Ishikawa (cell line): Measurements from ENCODE around the gene FAM174A.

Experiments
- CEBPB ChIP-seq: IDR thresholded peaks from 2 replicates; pipeline ENCODE4 v1.6.1; 2012
- CREB1 ChIP-seq: IDR thresholded peaks from 2 replicates; pipeline ENCODE4 v1.6.1; 2012; ENCODE audit warnings: low read depth
- EGR1 ChIP-seq: IDR thresholded peaks from 2 replicates; pipeline ENCODE4 v1.6.1; 2012
- EP300 ChIP-seq: IDR thresholded peaks from 2 replicates; pipeline ENCODE4 v1.6.1; 2012; ENCODE audit warnings: borderline replicate concordance
- FOXM1 ChIP-seq: IDR thresholded peaks from 2 replicates; pipeline ENCODE4 v1.6.1; 2012; ENCODE audit warnings: low read depth, borderline replicate concordance
- MAX ChIP-seq: IDR thresholded peaks from 2 replicates; pipeline ENCODE4 v1.6.1; 2012
- NFIC ChIP-seq: IDR thresholded peaks from 2 replicates; pipeline ENCODE4 v1.6.1; 2012
- RAD21 ChIP-seq: IDR thresholded peaks from 2 replicates; pipeline ENCODE4 v1.6.1; 2012; ENCODE audit warnings: low read depth
- TAF1 ChIP-seq: IDR thresholded peaks from 2 replicates; pipeline ENCODE4 v1.6.1; 2012; ENCODE audit warnings: low read depth, mild to moderate bottlenecking
- TCF12 ChIP-seq: IDR thresholded peaks from 2 replicates; pipeline ENCODE4 v1.6.1; 2012; ENCODE audit warnings: low read depth
- TEAD4 ChIP-seq: IDR thresholded peaks from 2 replicates; pipeline ENCODE4 v1.6.1; 2012
- YY1 ChIP-seq: IDR thresholded peaks from 2 replicates; pipeline ENCODE4 v1.6.1; 2012; ENCODE audit warnings: low read depth
- ZBTB7A ChIP-seq: IDR thresholded peaks from 2 replicates; pipeline ENCODE4 v1.6.1; 2012; ENCODE audit warnings: low read depth
- TF ChIP-seq, protein P1 (sequence below): IDR thresholded peaks from 2 replicates; pipeline ENCODE4 v1.6.1; 2012
- TF ChIP-seq, protein P2 (sequence below): IDR thresholded peaks from 2 replicates; pipeline ENCODE4 v1.6.1; 2012; ENCODE audit warnings: low read depth, mild to moderate bottlenecking

FAM174A gene

DNA sequence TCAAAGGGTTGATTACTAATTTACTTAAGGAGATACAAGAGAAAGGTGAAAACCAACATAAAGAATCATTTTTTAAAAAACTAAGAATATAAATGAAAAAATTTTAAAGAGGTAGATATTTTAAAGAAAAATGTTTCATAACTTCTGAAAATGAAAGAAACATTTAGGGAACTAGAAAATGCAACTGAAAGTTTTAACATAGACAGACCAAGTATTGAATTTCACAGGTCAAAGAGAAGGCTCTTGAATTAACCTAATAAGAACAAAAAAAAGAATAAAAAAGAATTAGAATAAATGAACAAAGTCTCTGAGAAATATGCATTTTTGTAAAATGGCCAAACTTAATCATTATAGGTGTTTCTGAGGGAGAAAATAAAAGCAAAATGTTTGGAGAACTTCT, 16.1 kb upstream of the FAM174A start:
- TF ChIP-seq, protein P1, sequence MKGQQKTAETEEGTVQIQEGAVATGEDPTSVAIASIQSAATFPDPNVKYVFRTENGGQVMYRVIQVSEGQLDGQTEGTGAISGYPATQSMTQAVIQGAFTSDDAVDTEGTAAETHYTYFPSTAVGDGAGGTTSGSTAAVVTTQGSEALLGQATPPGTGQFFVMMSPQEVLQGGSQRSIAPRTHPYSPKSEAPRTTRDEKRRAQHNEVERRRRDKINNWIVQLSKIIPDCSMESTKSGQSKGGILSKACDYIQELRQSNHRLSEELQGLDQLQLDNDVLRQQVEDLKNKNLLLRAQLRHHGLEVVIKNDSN, result no peak
- TF ChIP-seq MAX (no peak), CEBPB (no peak), TAF1 (no peak), FOXM1 (no peak), NFIC (no peak)

GRCh38 chr5:100520348-100520747, 14.8 kb upstream of the FAM174A start:
- TF ChIP-seq CEBPB (no peak), TCF12 (no peak), NFIC (no peak), FOXM1 (no peak), EP300 (no peak), YY1 (no peak), TAF1 (no peak)

DNA sequence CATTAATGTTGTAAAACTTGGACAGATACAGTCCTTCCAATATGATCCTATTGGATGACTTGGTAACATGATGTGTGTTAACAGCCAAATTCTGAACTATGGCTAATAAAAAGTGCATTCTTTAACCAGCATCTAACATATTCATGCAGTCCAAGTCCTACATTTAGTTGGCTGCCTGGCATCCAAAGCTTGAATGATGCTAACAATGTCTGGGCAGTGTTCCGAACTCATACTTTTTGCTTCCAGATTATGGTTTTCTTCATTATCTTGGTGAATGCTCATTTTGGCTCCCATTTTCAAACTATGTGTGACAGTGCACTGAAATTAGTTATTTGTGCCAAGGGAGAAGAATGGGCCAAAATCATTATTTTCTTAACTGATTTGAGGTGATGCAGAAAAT, 2.8 kb downstream of the FAM174A start:
- TF ChIP-seq, protein P1, result no peak
- no peak for TF ChIP-seq NFIC
- TF ChIP-seq ZBTB7A, result no peak
- TF ChIP-seq EGR1, result no peak
- TF ChIP-seq YY1, result no peak
- no peak for TF ChIP-seq MAX
- no peak for TF ChIP-seq TCF12
- TF ChIP-seq EP300, result no peak
- no peak for TF ChIP-seq TEAD4
- TF ChIP-seq CEBPB, result no peak
- no peak for TF ChIP-seq RAD21
- no peak for TF ChIP-seq CREB1
- TF ChIP-seq TAF1, result no peak
- TF ChIP-seq, protein P2, sequence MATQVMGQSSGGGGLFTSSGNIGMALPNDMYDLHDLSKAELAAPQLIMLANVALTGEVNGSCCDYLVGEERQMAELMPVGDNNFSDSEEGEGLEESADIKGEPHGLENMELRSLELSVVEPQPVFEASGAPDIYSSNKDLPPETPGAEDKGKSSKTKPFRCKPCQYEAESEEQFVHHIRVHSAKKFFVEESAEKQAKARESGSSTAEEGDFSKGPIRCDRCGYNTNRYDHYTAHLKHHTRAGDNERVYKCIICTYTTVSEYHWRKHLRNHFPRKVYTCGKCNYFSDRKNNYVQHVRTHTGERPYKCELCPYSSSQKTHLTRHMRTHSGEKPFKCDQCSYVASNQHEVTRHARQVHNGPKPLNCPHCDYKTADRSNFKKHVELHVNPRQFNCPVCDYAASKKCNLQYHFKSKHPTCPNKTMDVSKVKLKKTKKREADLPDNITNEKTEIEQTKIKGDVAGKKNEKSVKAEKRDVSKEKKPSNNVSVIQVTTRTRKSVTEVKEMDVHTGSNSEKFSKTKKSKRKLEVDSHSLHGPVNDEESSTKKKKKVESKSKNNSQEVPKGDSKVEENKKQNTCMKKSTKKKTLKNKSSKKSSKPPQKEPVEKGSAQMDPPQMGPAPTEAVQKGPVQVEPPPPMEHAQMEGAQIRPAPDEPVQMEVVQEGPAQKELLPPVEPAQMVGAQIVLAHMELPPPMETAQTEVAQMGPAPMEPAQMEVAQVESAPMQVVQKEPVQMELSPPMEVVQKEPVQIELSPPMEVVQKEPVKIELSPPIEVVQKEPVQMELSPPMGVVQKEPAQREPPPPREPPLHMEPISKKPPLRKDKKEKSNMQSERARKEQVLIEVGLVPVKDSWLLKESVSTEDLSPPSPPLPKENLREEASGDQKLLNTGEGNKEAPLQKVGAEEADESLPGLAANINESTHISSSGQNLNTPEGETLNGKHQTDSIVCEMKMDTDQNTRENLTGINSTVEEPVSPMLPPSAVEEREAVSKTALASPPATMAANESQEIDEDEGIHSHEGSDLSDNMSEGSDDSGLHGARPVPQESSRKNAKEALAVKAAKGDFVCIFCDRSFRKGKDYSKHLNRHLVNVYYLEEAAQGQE, result no peak
- no peak for TF ChIP-seq FOXM1

DNA sequence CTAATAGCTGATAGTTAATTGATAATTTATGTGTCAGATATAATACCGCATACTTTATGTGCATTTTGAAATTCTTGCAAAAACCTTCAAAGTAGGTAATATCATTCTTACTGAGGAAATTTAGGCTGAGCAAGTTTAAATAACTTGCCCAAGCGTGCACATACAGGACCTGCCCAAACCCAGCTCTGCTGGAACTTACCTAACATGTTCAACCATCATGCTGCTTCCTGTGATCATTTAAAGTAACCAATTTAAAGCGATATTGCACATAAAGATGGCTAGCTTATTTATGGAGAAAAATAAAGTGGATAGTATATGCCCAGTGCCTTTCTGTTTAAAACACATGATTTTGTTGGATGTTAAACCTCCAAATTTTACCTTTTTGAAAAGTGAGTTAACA, 4.3 kb downstream of the FAM174A start:
- TF ChIP-seq TCF12 (no peak), MAX (no peak), TEAD4 (no peak), ZBTB7A (no peak), RAD21 (no peak), YY1 (no peak), NFIC (no peak), EP300 (no peak), TAF1 (no peak), EGR1 (no peak), FOXM1 (no peak), CEBPB (no peak), CREB1 (no peak)
- TF ChIP-seq, protein P2, result no peak
- TF ChIP-seq, protein P1, result no peak

GRCh38 chr5:100542086-100542485, 6.9 kb downstream of the FAM174A start:
- TF ChIP-seq TCF12, result no peak
- TF ChIP-seq TAF1, result no peak
- TF ChIP-seq FOXM1, result no peak
- no peak for TF ChIP-seq MAX
- no peak for TF ChIP-seq CREB1

GRCh38 chr5:100546001-100546400, 10.8 kb downstream of the FAM174A start:
- TF ChIP-seq CEBPB (no peak), TEAD4 (no peak), MAX (no peak), FOXM1 (no peak), EGR1 (no peak), NFIC (no peak), TAF1 (no peak), TCF12 (no peak), YY1 (no peak), CREB1 (no peak)
- TF ChIP-seq, protein P2, result no peak
- TF ChIP-seq, protein P1, result no peak
